NAMALWA (cell line): Measurements from ENCODE around the gene KPTN.

ENCODE experiments used
- DNase-seq: peaks from one replicate; pipeline ENCODE4 v3.0.0-alpha.2; 2015; ENCODE audit warnings: low spot score

The KPTN gene

GRCh38 chr19:47483800-47484690, at the start of gene KPTN:
KPTN (minus strand) TSS chr19:47484219; CDS start chr19:47484160, 59 bp downstream.
- DNase-seq = peak; percentile 93

DNA sequence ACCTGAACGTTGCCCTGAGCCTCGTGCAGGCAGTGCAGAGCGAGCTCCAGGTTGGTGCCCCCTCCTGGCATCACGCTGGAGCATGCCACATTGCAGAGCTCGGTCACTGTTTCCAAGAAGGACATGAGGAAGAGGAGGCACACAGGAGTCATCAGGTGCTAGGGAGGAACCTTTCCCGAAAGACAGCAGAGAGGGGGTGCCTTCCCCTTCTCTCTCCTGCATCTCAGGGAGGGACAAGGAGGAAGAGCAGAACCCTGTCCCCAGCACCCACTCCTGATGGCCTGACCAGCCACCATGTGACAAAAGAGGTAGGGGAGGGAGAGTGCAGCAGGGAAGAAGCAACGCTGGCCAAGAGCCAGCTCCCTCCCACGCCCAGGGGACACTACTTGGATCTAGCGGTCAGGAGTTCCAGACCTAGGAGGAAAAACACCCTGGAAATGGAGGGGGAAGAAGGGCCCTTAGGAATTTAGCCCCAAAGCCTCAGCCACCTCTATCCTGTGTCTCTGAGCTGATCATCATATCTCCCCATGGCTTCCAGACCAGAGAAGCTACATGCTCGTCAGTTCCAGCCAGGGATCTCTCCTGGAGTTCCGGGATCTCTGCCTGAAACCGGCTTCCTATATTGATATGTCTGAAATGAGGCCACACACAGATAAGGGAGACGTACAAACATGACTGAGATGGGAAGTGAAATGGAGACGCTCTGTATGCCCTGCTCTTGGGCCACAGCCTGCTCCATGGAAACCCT, 47.8 kb upstream of the KPTN start:
- no peak for DNase-seq

DNA sequence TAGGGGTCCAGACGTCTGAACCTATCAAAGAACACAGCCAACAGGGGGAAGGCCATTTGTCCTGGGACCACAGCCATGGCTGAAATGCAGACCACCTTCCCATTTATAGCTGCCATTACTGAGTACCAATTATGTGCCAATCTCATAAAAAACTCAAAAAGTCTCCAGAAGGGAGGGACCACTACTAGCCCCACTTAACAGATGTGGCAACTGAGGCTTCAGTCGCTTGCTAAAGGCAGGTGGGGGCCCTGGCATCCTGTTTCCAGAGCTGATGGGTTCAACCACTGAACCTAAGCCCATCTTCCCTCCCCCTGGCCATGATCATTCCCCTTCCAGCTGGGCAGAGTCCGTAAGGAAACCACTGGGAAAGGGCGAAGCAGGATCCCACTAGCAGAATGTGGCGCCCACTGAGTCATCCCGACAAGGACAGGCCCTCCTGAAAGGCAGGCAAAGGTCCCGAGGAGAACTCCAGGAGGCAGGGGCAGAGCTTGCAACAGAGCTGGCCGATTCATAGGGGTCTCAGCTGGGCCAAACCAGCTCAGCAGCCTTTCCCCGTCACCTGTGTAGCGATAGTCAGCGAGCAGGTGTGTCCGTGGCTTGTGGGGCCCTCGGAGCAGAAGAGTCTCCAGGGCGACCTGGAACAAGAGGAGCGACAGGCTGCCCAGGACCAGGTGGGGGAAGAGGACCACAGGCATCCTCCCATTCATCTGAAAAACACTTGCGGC, 45.2 kb upstream of the KPTN start:
- DNase-seq = no peak

GRCh38 chr19:47526798-47527197, 42.8 kb upstream of the KPTN start:
- DNase-seq = no peak

DNA sequence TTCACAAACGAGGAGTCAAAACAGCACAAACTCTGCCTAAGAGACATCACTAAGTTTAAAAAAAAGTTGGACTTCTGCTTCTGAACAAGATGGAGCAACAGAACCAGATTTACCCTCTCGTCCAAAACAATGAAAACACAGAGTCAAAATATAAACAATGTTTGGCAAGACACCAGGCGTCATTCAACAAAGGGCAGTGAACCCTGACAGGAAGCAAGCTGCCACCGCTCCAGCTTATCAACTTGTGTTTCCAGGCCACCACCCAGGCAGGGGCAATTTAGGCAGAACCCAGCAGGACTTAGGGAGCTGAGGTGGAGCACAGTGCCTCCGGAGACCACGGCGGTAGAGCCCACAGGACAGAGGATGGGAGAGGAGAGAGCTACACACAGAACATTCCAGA, 39.5 kb upstream of the KPTN start:
- DNase-seq = no peak

DNA sequence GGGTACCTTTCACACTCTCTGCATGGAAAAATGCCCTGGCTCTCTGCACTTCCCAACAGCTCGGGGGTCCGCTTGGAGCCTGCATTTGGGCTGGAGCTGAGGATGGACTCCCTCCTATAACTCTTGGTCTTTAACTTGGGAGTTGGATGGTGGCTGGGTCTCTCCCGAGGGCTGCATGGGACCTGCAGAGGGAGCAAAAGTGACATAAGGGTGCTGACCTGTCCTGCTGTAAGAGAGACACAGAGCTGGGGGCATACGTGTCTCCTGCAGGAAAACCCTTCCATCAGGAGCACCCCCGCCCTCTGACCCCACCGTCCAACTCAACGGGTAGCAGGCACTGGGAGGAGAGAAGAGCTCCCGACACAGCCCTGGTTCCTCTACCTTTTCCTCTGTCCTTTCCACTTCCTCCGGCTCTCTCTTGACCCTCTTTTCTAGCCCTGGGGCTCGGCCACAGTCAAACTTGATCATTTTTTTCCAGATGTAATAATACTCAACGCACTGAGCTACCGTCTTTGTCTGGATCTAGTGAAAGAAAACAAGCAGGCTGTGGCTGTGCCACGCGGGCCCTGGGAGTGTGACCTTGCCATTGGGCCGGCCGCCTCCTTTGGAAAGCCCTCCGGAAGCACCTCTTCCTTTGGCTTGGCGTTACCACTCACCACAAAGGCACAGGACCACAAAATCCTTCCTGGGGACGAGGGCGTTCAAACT, 37.6 kb upstream of the KPTN start:
- DNase-seq = no peak

- DNase-seq = no peak
Measured at GRCh38 chr19:47520839-47521238, 36.8 kb upstream of the KPTN start.

DNA sequence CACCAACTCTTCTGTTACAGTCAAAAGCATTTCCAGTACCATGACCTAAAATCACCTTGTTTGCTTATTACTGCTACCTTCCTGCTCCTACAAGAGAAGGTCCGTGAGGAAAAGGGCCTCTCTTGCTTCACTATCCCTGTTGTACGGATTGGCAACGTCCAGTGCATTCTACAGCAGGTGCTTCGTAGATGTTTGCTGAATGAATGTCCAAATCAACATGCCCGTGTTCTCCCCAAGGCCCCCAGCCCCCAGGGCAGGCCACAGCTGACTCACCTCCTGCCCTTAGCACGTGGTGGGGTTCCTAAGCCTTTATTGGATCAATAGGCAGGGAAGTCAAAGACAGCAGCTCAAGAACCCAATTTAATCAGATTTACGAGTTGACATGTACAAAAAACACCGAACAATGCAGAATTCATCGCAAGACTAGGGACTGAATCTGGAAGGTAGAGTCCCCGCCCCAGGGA, 36.4 kb upstream of the KPTN start:
- DNase-seq = no peak

- no peak for DNase-seq
Measured at GRCh38 chr19:47518854-47519253, 34.8 kb upstream of the KPTN start.

DNA sequence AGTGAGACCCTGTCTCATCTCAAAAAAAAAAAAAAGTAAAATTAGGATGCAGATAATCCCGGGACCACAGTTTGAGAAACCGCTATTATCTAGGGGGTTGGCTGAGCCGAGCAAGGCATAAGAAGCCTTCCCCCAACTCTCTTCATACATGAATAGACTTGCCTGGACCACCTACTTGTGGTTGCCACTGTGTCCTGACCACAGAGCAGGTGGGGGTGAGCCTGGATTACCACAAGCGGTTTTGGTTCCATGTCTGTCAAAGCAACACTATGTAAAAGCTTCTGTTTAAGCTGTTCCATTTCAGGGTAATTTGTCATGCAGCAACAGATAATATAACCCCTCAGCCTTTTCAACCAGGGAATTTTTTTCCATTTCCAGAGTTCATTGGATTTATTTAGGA, 34.1 kb upstream of the KPTN start:
- DNase-seq = peak; percentile 79

DNA sequence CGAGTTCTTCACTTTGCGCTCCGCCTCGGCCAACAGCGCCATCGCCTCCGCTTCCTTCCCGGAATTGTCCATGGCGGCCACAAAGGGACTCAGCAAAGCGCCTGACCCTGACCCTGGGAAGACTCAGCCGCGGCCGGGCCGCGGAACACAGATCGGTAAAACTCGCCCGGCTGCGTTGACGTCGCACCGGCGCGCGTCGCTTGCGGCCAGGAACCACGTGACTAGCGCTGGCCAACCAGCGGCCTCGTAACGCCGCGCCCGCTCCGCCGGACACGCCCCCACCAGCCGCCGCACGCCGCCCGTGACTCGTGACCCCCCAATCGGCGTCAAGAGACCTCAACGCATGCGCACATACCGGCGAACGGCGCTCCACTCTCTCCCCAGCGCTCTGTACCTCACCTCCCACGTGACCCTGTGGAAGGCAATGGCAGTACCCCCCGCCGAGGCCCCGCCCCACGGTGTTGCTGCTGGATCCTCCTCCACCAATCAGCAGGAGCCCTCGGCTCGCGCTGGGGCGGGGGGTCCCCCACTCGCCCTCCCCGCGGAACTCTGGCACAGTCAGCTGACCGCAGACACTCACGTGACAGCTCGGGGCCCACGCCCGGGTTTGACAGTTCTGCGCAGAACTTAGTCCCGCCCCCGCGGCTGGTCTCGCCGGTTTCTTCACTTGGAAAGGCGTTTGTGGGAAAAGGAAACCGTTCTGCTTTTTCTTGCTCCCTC, 31.0 kb upstream of the KPTN start, which contains the start of gene NAPA:
Gene NAPA, minus strand, starts transcription at position 195 of the 720 bp plus-strand sequence. Its CDS starts 123 bp downstream, at position 72.
- DNase-seq = peak; percentile 100

DNA sequence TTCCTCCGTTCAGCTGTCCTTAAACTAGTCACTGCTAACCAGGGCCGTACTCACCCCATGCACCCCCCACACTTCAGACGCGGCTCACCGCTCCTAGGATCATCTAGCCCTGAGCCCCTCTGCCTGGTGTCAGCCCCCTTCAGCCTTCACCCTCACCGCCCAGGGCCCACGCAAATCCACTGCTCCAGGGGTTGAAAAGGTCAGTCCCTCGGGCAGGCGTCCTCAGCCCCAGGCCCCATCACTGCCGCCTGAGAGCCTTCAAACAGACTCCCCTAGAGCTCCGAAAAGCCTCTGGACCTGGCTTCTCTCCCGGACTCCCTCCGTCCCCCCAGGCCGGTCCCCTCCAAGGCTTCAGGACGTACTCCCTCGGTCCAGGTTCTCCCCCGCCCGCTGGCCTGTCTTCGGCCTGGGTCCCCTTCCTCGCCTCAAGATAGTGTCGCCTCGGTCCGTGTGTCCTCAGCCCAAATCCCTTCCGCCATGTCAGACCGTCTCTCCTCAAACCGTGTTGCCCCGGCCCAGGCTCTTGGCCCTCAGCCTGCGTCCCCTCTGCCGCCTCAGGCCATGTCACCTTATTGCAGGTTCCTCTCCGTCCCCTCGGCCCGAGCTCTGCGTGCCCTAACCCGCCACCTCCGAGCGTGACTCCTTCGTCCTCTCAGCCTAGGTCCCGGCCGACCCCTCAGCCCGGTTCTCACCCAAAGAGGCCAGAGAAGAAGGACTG, 30.3 kb upstream of the KPTN start:
- no peak for DNase-seq

DNA sequence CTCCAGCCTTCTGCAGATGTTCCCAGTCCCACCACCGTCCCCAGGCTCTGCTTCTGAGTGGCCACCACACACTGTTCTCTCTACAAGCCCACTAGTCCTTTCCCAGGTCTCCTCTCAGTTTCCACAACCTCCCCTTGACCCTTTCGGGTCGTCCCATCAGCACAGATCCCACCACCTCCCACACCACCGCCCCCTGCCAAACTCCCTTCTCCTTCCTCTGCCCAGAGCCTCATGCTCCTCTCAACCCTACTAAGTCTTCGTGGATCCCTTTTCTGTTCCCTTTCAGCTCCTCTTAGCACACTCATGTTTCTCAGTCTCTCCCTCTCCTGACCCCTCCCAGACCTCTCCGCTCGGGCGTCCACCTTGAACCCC, 28.9 kb upstream of the KPTN start:
- DNase-seq = no peak

DNA sequence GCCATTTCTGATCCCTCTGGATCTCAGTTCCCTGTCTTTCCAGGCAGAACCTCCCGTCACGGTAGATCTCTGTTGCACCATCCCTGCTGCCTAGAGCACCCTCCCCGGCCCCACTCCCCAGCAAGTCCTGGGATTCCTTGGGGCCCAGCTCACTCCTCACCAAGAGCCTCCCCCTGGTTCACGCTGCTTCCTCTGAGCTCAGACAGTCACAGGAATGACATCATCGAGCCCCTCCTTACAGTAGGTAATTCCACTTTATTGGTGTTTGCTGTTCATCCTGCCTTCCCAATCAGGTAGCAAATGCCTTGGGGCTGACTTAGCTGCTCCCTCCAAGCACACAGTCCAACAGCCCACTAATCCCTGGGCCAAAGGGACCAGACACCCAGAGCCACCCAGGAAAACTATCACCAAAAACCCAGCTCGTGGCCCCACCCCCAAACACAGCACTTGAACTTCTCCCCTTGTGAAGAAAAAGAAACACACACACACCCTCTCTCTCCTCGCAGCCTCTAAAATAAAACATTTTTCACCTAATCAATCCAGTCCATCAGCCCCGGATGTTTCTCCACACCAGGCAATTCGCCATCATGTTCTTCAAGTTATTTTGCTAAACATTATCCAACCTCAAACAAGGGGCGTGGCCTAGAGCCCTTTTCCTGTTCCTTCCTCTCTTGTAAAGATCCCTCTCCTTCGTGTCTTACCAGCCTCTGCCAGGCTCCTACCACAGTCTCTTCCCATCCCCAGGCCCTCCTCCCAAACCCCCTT, 28.3 kb upstream of the KPTN start:
- DNase-seq = no peak

- DNase-seq = no peak
Measured at GRCh38 chr19:47511681-47512080, 27.7 kb upstream of the KPTN start.

GRCh38 chr19:47511128-47511517, 27.1 kb upstream of the KPTN start:
- DNase-seq = no peak

DNA sequence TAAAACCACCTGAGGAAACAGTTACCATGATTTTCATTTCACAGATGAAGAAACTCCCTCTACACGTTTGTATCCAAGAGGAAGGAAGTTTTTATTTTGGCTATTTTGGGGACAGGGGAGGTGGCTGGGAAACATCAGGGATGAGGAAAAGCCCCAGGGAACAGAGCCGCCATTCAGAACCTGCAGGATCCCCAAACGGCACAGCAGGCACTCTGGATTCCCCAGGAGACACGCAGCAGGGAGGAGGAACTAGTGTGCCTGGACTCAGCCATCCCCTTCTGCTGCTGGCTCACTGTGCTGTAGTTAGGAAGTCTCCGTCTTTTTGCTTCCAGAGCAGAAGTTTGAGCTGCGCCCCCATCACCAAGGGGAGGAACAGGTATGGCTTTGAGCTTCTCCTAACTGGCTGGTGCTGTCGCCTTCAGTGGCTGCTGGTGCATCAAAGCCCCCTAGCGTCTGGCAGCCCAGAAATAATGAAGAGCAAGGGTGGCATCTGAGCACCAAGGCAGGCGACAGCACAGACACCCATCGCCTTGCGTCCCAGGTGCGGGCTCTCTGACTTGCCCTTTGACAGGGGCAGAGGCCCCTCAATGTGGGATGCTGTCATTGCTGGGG, 26.6 kb upstream of the KPTN start:
- DNase-seq = no peak

- no peak for DNase-seq
Measured at GRCh38 chr19:47509973-47510372, 26.0 kb upstream of the KPTN start.

DNA sequence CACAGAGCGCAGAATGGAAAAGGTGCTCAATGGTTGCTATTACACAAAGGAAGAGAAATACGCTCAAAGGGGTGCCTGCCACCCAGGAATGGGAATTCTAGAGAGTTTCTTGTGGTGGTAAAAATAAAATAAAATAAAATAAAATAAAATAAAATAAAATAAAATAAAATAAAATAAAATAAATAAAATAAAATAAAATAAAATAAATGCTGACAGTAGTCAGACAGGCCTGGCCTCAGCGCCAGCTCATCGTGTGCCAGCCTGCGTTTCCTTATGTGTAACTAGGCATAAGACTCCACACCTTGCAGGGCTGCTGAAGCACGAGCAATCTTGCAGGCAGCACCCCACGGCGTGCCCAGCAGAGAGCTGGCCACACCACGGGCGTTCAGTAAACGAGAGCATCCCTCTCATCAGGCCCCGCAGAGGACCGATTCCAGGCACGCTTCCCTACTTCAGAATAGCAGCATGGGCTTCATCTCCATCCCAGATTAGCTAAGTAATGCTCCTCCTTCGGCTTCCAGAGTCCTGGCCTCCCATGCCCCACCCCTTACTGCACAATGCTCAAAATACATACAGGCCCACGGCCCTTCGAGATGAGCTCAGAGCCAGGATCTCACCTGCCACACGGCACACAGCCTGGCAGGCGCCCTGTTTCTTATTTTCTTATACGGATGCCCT, 25.3 kb upstream of the KPTN start:
- DNase-seq = no peak
